T47D (cell line): ENCODE measurements around the gene CDC6.
A peak's percentile ranks its signal among the peaks of the same experiment; 100 is the strongest.
"Not testable (repeated sequence)": the region's sequence is repeated elsewhere in the genome, so short reads cannot be mapped to it uniquely, and the experiment has no call there.

Source experiments
- DNase-seq, 2 experiments: peaks; one replicate each; pipeline versions ENCODE4 v3.0.0 to v3.0.0-alpha.2; 2011 to 2012; ENCODE audit warnings: low read depth in 1 of 2, low spot score in 1 of 2
- JUND ChIP-seq: IDR thresholded peaks from 2 replicates; pipeline ENCODE4 v1.6.1; 2012; ENCODE audit warnings: low read depth
- in situ Hi-C: cut with HindIII; loops from 2 replicates; pipeline ENCODE4 v1.10.0; 2016; ENCODE audit warnings: low sequenced_read_pairs, low pct_unique_long_range_greater_than_20kb

Gene CDC6

GRCh38 chr17:40295488-40296436 is 8.1 kb downstream of the CDC6 start:
- no peak for TF ChIP-seq JUND
- DNase-seq = no peak
- in situ Hi-C loops = no loop called here

- no peak for TF ChIP-seq JUND
- no peak for DNase-seq
- in situ Hi-C loops = no loop called here
Measured at GRCh38 chr17:40297511-40297910, 9.8 kb downstream of the CDC6 start.

GRCh38 chr17:40298726-40299125 is 11.0 kb downstream of the CDC6 start:
- no peak for DNase-seq
- TF ChIP-seq JUND = no peak
- in situ Hi-C loops = no loop called here

GRCh38 chr17:40299159-40299757 is 11.6 kb downstream of the CDC6 start:
- DNase-seq, in situ Hi-C loops: not testable (repeated sequence)

GRCh38 chr17:40301315-40301714 is 13.6 kb downstream of the CDC6 start:
- in situ Hi-C loops = no loop called here
- DNase-seq = peak in 1 of 2 experiments; percentile 94
- no peak for TF ChIP-seq JUND

GRCh38 chr17:40303009-40303657 is 15.5 kb downstream of the CDC6 start:
- in situ Hi-C loops = no loop called here
- DNase-seq = peak in 1 of 2 experiments; percentile 86
- no peak for TF ChIP-seq JUND

- in situ Hi-C loops = no loop called here
- TF ChIP-seq JUND = no peak
- DNase-seq = peak in 1 of 2 experiments; percentile 37
Measured at GRCh38 chr17:40303708-40304551, 16.3 kb downstream of the CDC6 start.

- in situ Hi-C loops, DNase-seq: not testable (repeated sequence)
Measured at GRCh38 chr17:40304552-40304863, 16.8 kb downstream of the CDC6 start.

GRCh38 chr17:40304866-40305265 is 17.2 kb downstream of the CDC6 start:
- DNase-seq, in situ Hi-C loops: not testable (repeated sequence)

GRCh38 chr17:40306395-40306794 is 18.7 kb downstream of the CDC6 start:
- no peak for TF ChIP-seq JUND
- in situ Hi-C loops = no loop called here
- no peak for DNase-seq

GRCh38 chr17:40307001-40307730 is 19.5 kb downstream of the CDC6 start:
- peak in 1 of 2 experiments; percentile 92 for DNase-seq
- TF ChIP-seq JUND = no peak; the same call in 1 of the 2 replicates
- in situ Hi-C loops = no loop called here
